ENCODE measurements around the gene ERBB4. TPM values are rescaled to one million over a fixed set of nuclear protein-coding genes. Genes with fewer than 3 reads are reported as not detected.

Gene ERBB4
- total and polyA plus RNA-seq, 10 of the 15 experiments (the other 5 are each of a cell fraction or from before 2014, with no cell fraction given): under 0.01 to 0.23 (median 0.01) TPM; not detected in 4

GRCh38 chr2:211609127-211609526 is 929.5 kb downstream of the ERBB4 start:
- TF ChIP-seq CHD4 (IDR thresholded peaks at IDR 0.05): no peak
- TF ChIP-seq BMI1 (IDR thresholded peaks at IDR 0.05; ENCODE audit: borderline replicate concordance): no peak
- ChIA-PET CTCF (no interaction called here), POLR2A (no interaction called here), SMC1A (ENCODE audit: uncharacterized antibody, unreplicated experiment) (no interaction called here), RAD21 (ENCODE audit: unreplicated experiment) (no interaction called here)
- Histone ChIP-seq H3K9me3 (replicated peaks; ENCODE audit: control insufficient read depth, insufficient read depth, low read length) (no peaks in the 10 kb centered on the region; the same call in 2 of the 3 replicates), H3K79me2 (ENCODE audit: control insufficient read depth, insufficient read depth, low read length) (no peaks in the 10 kb centered on the region), H3K36me3 (ENCODE audit: control insufficient read depth in 2 of 2, insufficient read depth in 2 of 2, low read length in 1 of 2) (no peaks in the 10 kb centered on the region), H3K4me1 (ENCODE audit: control insufficient read depth, insufficient read depth, low read length) (no peaks in the 10 kb centered on the region), H3K4me2 (ENCODE audit: control insufficient read depth, insufficient read depth) (no peak overlapping the region), H3K4me3 (no peak overlapping the region), H3K9ac (ENCODE audit: control insufficient read depth, insufficient read depth, low read length) (no peak overlapping the region), H2AFZ (ENCODE audit: control insufficient read depth, low read depth, low read length) (no peak overlapping the region), H4K20me1 (ENCODE audit: control insufficient read depth, insufficient read depth) (no peaks in the 10 kb centered on the region), H3K27ac (ENCODE audit: control insufficient read depth, insufficient read depth) (no peak overlapping the region), H3K27me3 (replicated peaks in 1 of 2; ENCODE audit: control insufficient read depth in 2 of 2, insufficient read depth in 2 of 2, low read length in 1 of 2) (no peaks in the 10 kb centered on the region)
- intact Hi-C loops (cut with micrococcal nuclease; ENCODE audit: unreplicated experiment) (no loop called here), in situ Hi-C loops (cut with MboI) (no loop called here)
- DNase-seq (ENCODE audit: low read depth, low spot score) (no peak), ATAC-seq (no peak), FAIRE-seq (no peak)
- no TSS peak for BruUV-seq (replicated peaks)

DNA sequence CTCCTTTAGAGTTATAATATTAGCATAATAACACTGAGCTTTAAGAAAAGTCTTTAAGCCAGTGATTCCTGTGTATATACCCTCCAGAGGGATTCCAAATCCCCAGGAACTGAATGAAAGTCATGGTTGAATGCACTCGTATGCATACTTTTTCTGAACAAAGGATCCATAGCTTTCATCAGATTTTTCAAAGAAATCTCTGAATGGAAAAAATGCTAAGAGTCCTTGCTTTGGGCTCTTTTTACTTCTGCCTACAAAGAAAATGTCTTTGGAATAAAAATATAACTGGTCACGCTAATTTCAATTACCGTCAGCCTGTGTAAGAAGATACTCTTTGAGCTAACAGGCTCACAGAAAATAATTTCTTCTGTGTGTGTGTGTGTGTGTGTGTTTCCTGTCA is 939.5 kb downstream of the ERBB4 start:
- no peak for FAIRE-seq

More for the DNA sequence above, 939.5 kb downstream of the ERBB4 start:
- POLR2A ChIA-PET: no interaction called here
- ATAC-seq (no peak), DNase-seq (ENCODE audit: low read depth, low spot score) (no peak)
- in situ Hi-C loops (cut with MboI): no loop called here
- SMC1A ChIA-PET (ENCODE audit: uncharacterized antibody, unreplicated experiment): no interaction called here
- no peak for TF ChIP-seq MAX (IDR thresholded peaks at IDR 0.05; ENCODE audit: low read depth, low read length)
- no peak for TF ChIP-seq SPI1 (IDR thresholded peaks at IDR 0.05; ENCODE audit: borderline replicate concordance, insufficient read depth, low read depth, low read length)
- no peak for TF ChIP-seq CBX5 (IDR thresholded peaks at IDR 0.05; ENCODE audit: low read depth)
- no peak for TF ChIP-seq ZBTB40 (IDR thresholded peaks at IDR 0.05; ENCODE audit: borderline replicate concordance)
- TF ChIP-seq IRF4 (IDR thresholded peaks at IDR 0.05; ENCODE audit: low read depth, low read length): no peak
- TF ChIP-seq, protein P1, sequence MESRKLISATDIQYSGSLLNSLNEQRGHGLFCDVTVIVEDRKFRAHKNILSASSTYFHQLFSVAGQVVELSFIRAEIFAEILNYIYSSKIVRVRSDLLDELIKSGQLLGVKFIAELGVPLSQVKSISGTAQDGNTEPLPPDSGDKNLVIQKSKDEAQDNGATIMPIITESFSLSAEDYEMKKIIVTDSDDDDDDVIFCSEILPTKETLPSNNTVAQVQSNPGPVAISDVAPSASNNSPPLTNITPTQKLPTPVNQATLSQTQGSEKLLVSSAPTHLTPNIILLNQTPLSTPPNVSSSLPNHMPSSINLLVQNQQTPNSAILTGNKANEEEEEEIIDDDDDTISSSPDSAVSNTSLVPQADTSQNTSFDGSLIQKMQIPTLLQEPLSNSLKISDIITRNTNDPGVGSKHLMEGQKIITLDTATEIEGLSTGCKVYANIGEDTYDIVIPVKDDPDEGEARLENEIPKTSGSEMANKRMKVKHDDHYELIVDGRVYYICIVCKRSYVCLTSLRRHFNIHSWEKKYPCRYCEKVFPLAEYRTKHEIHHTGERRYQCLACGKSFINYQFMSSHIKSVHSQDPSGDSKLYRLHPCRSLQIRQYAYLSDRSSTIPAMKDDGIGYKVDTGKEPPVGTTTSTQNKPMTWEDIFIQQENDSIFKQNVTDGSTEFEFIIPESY (IDR thresholded peaks at IDR 0.05): no peak
- no peak overlapping the region for H3K4me2 ChIP-seq (ENCODE audit: control insufficient read depth, insufficient read depth)
- no peak overlapping the region for H3K9ac ChIP-seq (ENCODE audit: control insufficient read depth, insufficient read depth, low read length)
- no peaks in the 10 kb centered on the region for H3K27me3 ChIP-seq (replicated peaks in 1 of 2; ENCODE audit: control insufficient read depth in 2 of 2, insufficient read depth in 2 of 2, low read length in 1 of 2)
- no peaks in the 10 kb centered on the region for H3K79me2 ChIP-seq (ENCODE audit: control insufficient read depth, insufficient read depth, low read length)
- no peaks in the 10 kb centered on the region for H3K9me3 ChIP-seq (replicated peaks; ENCODE audit: control insufficient read depth, insufficient read depth, low read length)
- intact Hi-C loops (cut with micrococcal nuclease; ENCODE audit: unreplicated experiment): no loop called here
- RAD21 ChIA-PET (ENCODE audit: unreplicated experiment): no interaction called here
- 39% methylated on average over 3 of the region's 3 CpGs for WGBS (ENCODE audit: insufficient coverage, insufficient replicate concordance, low lambda C conversion rate, missing lambda C conversion rate)
- H2AFZ ChIP-seq (ENCODE audit: control insufficient read depth, low read depth, low read length): no peak overlapping the region
- CTCF ChIA-PET: no interaction called here
- H3K4me1 ChIP-seq (ENCODE audit: control insufficient read depth, insufficient read depth, low read length): no peaks in the 10 kb centered on the region
- H3K36me3 ChIP-seq (ENCODE audit: control insufficient read depth in 2 of 2, insufficient read depth in 2 of 2, low read length in 1 of 2): no peaks in the 10 kb centered on the region
- H4K20me1 ChIP-seq (ENCODE audit: control insufficient read depth, insufficient read depth): no peaks in the 10 kb centered on the region
- BruUV-seq (replicated peaks): no TSS peak
- no peak overlapping the region for H3K4me3 ChIP-seq
- no peak overlapping the region for H3K27ac ChIP-seq (ENCODE audit: control insufficient read depth, insufficient read depth)
